ENCODE results near the gene STK10. TPM values are rescaled to one million over a fixed set of nuclear protein-coding genes. Genes with fewer than 3 reads are reported as not detected.

Gene STK10
- total and polyA plus RNA-seq, 2 donors (not counting 1 experiment from before 2014, with no cell fraction given) = 97.9 to 253 TPM

DNA sequence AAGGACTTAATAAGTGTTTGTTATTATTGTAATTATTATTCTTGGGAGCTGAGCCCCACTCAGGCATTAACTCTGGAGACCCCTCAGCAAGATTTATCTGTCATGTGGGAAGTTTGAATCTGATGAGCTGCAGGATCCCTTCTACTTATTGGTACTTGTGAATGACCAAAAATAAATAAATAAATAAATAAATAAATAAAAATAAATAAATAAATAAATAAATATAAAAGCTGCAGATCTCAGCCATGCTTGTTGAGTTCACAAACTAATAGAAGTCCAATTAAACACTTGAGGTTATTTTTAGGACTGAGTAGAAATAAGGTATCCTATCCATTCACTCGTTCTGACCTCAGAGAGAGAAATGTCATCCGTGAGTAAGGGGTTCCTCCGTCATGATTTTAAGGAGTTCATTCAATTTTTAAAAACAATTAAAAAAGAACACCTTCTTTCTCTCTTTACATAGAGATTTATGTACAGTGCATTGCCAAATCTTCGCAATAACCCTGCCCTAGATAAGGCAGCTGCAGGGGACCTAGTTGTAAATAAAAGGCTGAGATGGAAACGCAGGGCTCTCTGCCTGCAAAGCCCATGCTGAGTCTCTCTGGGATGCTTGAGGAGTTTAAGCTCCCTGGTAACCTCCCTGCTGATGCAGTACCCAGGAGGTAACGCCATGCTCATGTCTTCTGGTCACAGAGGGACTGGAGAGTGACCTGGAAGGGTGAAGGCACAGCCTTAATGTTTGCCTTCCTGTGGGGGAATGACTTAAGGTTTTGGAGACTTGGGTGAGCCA is 7.2 kb upstream of the STK10 start:
- Histone ChIP-seq H4K20me1 (ENCODE audit: control insufficient read depth, insufficient read depth, low read length, poor library complexity, severe bottlenecking) (no peaks in the 10 kb centered on the region), H3K27me3 (replicated peaks in 1 of 4; ENCODE audit: control extremely low read depth in 1 of 4, control insufficient read depth in 3 of 4, insufficient read depth in 4 of 4, low read length in 3 of 4) (no peaks in the 10 kb centered on the region), H3K27ac (ENCODE audit: low read length in 2 of 2) (no peak overlapping the region), H3K79me2 (ENCODE audit: control insufficient read depth, insufficient read depth, low read length) (no peaks in the 10 kb centered on the region), H3K9ac (ENCODE audit: low read length) (no peak overlapping the region), H2AFZ (ENCODE audit: insufficient read depth, low read depth, low read length, poor library complexity, severe bottlenecking) (no peak overlapping the region), H3K4me1 (ENCODE audit: control insufficient read depth in 2 of 2, insufficient read depth in 2 of 2, low read length in 2 of 2) (peaks cover 9 to 12% of the 10 kb centered on the region in 2 donors), H3K36me3 (replicated peaks in 1 of 2; ENCODE audit: control extremely low read depth in 1 of 2, control insufficient read depth in 1 of 2, extremely low read depth in 1 of 2, insufficient read depth in 2 of 2, low read length in 1 of 2) (no peaks in the 10 kb centered on the region), H3K9me3 (ENCODE audit: control extremely low read depth in 1 of 3, control insufficient read depth in 2 of 3, insufficient read depth in 1 of 3, low read length in 2 of 3) (no peaks in the 10 kb centered on the region), H3K4me2 (replicated peaks; ENCODE audit: low read depth, low read length, poor library complexity, severe bottlenecking) (no peak overlapping the region), H3K4me3 (ENCODE audit: control extremely low read depth in 1 of 5, extremely low read depth in 1 of 5, insufficient read depth in 1 of 5, low read depth in 2 of 5, low read length in 4 of 5) (no peak overlapping the region)
- Mint-ChIP-seq H3K27me3 (no peaks in the 10 kb centered on the region), H3K4me1 (peaks cover 8% of the 10 kb centered on the region), H3K9me3 (ENCODE audit: insufficient read depth) (no peaks in the 10 kb centered on the region), H3K4me3 (no peak overlapping the region), H3K27ac (no peak overlapping the region)
- DNase-seq = no peak
- ChIA-PET POLR2A (no interaction called here), CTCF (interaction anchor here (1.0 kb wide), 1 partner anchor 9 kb away, joined by 3 read pairs; no protein-coding TSS in a partner anchor)
- WGBS (ENCODE audit: insufficient coverage) = 76% methylated on average over 3 of the region's 6 CpGs
- intact Hi-C loops (cut with micrococcal nuclease) = no loop called here
- no peak for ATAC-seq (ENCODE audit: low read depth)
- TF ChIP-seq, protein P1, sequence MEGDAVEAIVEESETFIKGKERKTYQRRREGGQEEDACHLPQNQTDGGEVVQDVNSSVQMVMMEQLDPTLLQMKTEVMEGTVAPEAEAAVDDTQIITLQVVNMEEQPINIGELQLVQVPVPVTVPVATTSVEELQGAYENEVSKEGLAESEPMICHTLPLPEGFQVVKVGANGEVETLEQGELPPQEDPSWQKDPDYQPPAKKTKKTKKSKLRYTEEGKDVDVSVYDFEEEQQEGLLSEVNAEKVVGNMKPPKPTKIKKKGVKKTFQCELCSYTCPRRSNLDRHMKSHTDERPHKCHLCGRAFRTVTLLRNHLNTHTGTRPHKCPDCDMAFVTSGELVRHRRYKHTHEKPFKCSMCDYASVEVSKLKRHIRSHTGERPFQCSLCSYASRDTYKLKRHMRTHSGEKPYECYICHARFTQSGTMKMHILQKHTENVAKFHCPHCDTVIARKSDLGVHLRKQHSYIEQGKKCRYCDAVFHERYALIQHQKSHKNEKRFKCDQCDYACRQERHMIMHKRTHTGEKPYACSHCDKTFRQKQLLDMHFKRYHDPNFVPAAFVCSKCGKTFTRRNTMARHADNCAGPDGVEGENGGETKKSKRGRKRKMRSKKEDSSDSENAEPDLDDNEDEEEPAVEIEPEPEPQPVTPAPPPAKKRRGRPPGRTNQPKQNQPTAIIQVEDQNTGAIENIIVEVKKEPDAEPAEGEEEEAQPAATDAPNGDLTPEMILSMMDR (IDR thresholded peaks at IDR 0.05) = no peak
- no peak for TF ChIP-seq EZH2 (IDR thresholded peaks at IDR 0.05; ENCODE audit: borderline replicate concordance, insufficient read depth, low read depth, low read length, poor library complexity, severe bottlenecking)

DNA sequence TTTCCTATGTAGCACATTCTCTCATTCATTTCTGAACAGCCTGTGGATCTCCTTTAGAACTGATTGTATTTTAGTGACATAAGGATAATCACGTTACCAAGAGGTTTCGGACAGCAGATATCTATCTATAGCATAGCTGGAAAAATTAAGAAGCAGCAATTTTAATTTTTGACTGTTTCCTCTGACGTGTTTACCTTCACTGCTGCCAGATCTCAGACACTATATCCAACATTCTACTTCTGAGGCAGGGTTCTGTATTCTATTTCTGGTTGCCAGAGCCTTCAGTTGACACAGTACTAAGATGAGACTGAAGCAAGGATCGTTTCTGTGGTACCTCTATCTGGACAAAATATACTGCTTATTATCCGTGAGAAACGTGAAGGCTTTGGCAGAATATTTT is 5.8 kb upstream of the STK10 start, which contains the start of gene EFCAB9:
EFCAB9 (plus strand) TSS at position 301 of the 400 bp plus-strand sequence; CDS start at position 302, 1 bp downstream.
- ChIA-PET CTCF (no interaction called here), POLR2A (interaction anchor here (1.0 kb wide), 1 partner anchor 20 kb away, joined by 3 read pairs; no protein-coding TSS in a partner anchor)
- WGBS (ENCODE audit: insufficient coverage) = 94% methylated on average over 3 of the region's 6 CpGs
- Histone ChIP-seq H3K9me3 (ENCODE audit: control extremely low read depth in 1 of 3, control insufficient read depth in 2 of 3, insufficient read depth in 1 of 3, low read length in 2 of 3) (no peaks in the 10 kb centered on the region), H3K27ac (ENCODE audit: low read length in 2 of 2) (no peak within 1 kb of the TSS), H3K79me2 (ENCODE audit: control insufficient read depth, insufficient read depth, low read length) (no peaks in the 10 kb centered on the region), H3K9ac (ENCODE audit: low read length) (no peak within 1 kb of the TSS), H3K27me3 (replicated peaks in 1 of 4; ENCODE audit: control extremely low read depth in 1 of 4, control insufficient read depth in 3 of 4, insufficient read depth in 4 of 4, low read length in 3 of 4) (no peaks in the 10 kb centered on the region), H3K4me1 (ENCODE audit: control insufficient read depth in 2 of 2, insufficient read depth in 2 of 2, low read length in 2 of 2) (peaks cover 0 to 6% of the 10 kb centered on the region in 2 donors), H3K4me3 (ENCODE audit: control extremely low read depth in 1 of 5, extremely low read depth in 1 of 5, insufficient read depth in 1 of 5, low read depth in 2 of 5, low read length in 4 of 5) (no peak within 1 kb of the TSS), H2AFZ (ENCODE audit: insufficient read depth, low read depth, low read length, poor library complexity, severe bottlenecking) (no peak within 1 kb of the TSS), H4K20me1 (ENCODE audit: control insufficient read depth, insufficient read depth, low read length, poor library complexity, severe bottlenecking) (no peaks in the 10 kb centered on the region), H3K36me3 (replicated peaks in 1 of 2; ENCODE audit: control extremely low read depth in 1 of 2, control insufficient read depth in 1 of 2, extremely low read depth in 1 of 2, insufficient read depth in 2 of 2, low read length in 1 of 2) (no peaks in the 10 kb centered on the region), H3K4me2 (replicated peaks; ENCODE audit: low read depth, low read length, poor library complexity, severe bottlenecking) (no peak within 1 kb of the TSS)
- Mint-ChIP-seq H3K9me3 (ENCODE audit: insufficient read depth) (no peaks in the 10 kb centered on the region), H3K4me1 (peaks cover 2% of the 10 kb centered on the region), H3K4me3 (no peak within 1 kb of the TSS), H3K27me3 (no peaks in the 10 kb centered on the region), H3K27ac (no peak within 1 kb of the TSS)
- intact Hi-C loops (cut with micrococcal nuclease) = no loop called here
- DNase-seq (no peak), ATAC-seq (ENCODE audit: low read depth) (no peak)
- TF ChIP-seq, protein P1 (IDR thresholded peaks at IDR 0.05) = no peak
